ENCODE measurements around the gene MISP3.

Gene MISP3

DNA sequence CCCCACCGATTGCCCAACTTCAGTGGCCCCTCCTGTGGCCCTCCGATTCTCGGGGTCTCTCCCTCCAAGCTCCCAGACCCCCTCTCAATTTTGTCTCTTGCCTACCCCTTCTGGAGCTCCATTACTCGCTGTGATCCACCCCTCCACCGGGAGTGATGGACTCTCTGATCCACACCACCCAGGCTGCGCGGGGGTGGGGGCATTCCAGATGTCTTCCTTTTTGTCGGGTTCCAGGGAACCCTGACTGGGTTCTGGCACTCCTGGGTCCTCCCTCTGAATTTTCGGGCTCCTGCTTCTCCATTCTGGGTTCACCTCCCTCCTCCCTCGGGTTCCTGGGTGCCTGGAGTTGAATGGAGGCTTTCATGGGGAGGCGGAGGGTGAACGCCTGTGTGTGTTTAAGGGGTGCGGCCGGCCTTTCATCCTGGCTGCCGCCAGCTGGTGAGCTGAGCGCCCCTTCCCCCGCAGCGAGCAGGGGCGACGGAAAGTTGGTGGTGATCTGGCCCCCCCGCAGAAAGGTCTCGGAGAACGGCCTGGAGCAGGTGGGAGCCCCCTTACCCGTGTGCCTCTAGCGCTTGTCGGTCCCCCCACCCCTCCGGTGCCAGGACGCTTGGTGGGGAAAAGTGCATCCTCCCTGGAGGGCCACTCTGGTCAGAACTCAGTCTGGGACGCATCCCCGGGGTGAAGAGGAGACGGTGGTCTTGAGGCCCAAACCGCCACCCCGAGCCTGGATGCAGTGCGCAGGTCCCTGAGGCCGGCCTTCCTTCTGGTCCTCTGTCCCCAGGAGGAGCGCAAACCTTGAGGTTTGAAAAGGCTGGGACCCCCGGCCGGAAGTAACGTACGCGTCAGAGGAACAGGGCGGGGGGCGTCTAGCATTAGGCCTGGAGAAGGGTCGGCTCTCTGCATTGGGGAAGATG lies 1.6 kb downstream of the MISP3 start:
- 0 out of 2 replicates have a peak, but pooled peaks have one; percentile 22 for TF ChIP-seq NFIC (IDR thresholded peaks at IDR 0.05)
- TF ChIP-seq TCF12 (IDR thresholded peaks at IDR 0.05; ENCODE audit: low read depth), result no peak
- no peak for TF ChIP-seq TAF1 (IDR thresholded peaks at IDR 0.05; ENCODE audit: low read depth)
- TF ChIP-seq RAD21 (IDR thresholded peaks at IDR 0.05; ENCODE audit: low read depth), result no peak

DNA sequence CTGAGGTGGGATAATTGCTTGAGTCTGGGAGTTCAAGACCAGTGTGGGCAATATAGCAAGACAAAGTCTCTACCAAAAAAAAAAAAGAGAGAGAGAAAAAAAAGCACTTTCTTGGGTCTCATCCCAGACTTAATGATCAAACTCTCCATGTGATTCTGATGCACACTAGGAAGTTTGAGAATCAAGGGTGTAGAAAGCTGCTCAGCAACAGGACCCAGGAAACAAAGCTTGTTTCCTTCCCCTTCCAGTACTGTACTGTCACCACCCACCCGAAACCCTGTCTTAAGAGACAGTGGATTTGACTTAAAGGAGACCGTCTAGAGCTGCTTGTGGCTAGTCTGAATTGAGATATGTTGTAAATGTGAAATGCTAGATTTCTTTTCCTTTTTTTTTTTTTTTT lies 5.8 kb downstream of the MISP3 start:
- TF ChIP-seq RAD21 (IDR thresholded peaks at IDR 0.05; ENCODE audit: low read depth) (no peak), EGR1 (IDR thresholded peaks at IDR 0.05) (no peak), TEAD4 (IDR thresholded peaks at IDR 0.05) (no peak), CREB1 (IDR thresholded peaks at IDR 0.05; ENCODE audit: low read depth) (no peak), TCF12 (IDR thresholded peaks at IDR 0.05; ENCODE audit: low read depth) (no peak), YY1 (IDR thresholded peaks at IDR 0.05; ENCODE audit: low read depth) (no peak), TAF1 (IDR thresholded peaks at IDR 0.05; ENCODE audit: low read depth) (no peak), EP300 (IDR thresholded peaks at IDR 0.05; ENCODE audit: borderline replicate concordance) (no peak), NFIC (IDR thresholded peaks at IDR 0.05) (no peak)
- TF ChIP-seq, protein P1, sequence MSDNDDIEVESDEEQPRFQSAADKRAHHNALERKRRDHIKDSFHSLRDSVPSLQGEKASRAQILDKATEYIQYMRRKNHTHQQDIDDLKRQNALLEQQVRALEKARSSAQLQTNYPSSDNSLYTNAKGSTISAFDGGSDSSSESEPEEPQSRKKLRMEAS (IDR thresholded peaks at IDR 0.05), result no peak
- TF ChIP-seq, protein P2, sequence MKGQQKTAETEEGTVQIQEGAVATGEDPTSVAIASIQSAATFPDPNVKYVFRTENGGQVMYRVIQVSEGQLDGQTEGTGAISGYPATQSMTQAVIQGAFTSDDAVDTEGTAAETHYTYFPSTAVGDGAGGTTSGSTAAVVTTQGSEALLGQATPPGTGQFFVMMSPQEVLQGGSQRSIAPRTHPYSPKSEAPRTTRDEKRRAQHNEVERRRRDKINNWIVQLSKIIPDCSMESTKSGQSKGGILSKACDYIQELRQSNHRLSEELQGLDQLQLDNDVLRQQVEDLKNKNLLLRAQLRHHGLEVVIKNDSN (IDR thresholded peaks at IDR 0.05), result no peak
- TF ChIP-seq, protein P3, sequence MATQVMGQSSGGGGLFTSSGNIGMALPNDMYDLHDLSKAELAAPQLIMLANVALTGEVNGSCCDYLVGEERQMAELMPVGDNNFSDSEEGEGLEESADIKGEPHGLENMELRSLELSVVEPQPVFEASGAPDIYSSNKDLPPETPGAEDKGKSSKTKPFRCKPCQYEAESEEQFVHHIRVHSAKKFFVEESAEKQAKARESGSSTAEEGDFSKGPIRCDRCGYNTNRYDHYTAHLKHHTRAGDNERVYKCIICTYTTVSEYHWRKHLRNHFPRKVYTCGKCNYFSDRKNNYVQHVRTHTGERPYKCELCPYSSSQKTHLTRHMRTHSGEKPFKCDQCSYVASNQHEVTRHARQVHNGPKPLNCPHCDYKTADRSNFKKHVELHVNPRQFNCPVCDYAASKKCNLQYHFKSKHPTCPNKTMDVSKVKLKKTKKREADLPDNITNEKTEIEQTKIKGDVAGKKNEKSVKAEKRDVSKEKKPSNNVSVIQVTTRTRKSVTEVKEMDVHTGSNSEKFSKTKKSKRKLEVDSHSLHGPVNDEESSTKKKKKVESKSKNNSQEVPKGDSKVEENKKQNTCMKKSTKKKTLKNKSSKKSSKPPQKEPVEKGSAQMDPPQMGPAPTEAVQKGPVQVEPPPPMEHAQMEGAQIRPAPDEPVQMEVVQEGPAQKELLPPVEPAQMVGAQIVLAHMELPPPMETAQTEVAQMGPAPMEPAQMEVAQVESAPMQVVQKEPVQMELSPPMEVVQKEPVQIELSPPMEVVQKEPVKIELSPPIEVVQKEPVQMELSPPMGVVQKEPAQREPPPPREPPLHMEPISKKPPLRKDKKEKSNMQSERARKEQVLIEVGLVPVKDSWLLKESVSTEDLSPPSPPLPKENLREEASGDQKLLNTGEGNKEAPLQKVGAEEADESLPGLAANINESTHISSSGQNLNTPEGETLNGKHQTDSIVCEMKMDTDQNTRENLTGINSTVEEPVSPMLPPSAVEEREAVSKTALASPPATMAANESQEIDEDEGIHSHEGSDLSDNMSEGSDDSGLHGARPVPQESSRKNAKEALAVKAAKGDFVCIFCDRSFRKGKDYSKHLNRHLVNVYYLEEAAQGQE (IDR thresholded peaks at IDR 0.05; ENCODE audit: low read depth), result no peak

DNA sequence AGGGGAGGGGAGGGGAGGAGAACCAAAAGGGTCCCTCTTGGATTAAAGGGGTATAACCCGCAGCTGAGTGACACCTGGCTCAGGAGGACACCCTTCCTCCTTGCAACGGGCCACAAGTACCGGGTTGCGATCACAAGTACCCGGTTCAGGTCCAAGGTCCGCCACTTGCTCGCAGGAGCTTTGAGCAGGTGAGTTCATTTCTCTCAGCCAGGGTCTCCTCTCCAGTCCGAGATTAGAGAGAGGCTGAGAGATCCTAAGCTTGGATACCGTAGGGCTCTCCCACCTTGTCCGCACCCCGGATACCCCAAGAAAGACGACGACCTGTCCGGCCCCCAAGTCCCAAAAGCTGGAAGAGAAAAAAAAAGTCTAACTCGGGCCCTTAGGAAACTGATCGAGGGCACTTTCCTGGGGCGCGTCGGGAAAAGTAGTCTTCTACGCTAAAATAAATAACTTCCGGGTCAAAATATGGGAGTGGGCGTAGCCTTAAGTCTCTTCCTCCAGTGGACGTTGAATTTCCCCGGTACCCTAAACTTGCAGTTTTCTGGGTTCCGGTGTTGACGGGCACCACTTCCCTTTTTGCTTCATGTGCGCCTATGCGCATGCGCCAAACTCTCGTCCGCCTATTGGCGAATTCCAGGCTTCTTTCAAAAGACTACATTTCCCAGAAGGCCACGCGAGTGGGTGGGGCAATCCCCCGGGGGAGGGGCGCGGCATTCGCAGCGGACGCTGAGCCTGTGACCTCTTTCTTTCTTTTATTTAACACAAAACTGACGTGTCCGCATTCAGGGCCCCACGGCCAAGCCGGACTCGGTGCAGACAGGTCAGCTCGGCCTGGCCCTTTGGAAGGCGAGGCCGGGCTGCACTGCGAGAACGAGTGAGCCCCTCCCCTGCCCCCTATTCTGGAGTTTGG lies 8.6 kb downstream of the MISP3 start:
- TF ChIP-seq YY1 (IDR thresholded peaks at IDR 0.05; ENCODE audit: low read depth) (peak; percentile 48; the same call in 1 of the 2 replicates), EGR1 (IDR thresholded peaks at IDR 0.05) (peak; percentile 43; the same call in 1 of the 2 replicates), TCF12 (IDR thresholded peaks at IDR 0.05; ENCODE audit: low read depth) (peak; percentile 62), NFIC (IDR thresholded peaks at IDR 0.05) (no peak), ZBTB7A (IDR thresholded peaks at IDR 0.05; ENCODE audit: low read depth) (no peak), FOXM1 (IDR thresholded peaks at IDR 0.05; ENCODE audit: borderline replicate concordance, low read depth) (peak; percentile 55; the same call in 1 of the 2 replicates), CREB1 (IDR thresholded peaks at IDR 0.05; ENCODE audit: low read depth) (peak; percentile 44; the same call in 1 of the 2 replicates), RAD21 (IDR thresholded peaks at IDR 0.05; ENCODE audit: low read depth) (no peak), CEBPB (IDR thresholded peaks at IDR 0.05) (0 out of 2 replicates have a peak, but pooled peaks have one; percentile 15), EP300 (IDR thresholded peaks at IDR 0.05; ENCODE audit: borderline replicate concordance) (no peak; the same call in 1 of the 2 replicates), TAF1 (IDR thresholded peaks at IDR 0.05; ENCODE audit: low read depth) (peak; percentile 75), TEAD4 (IDR thresholded peaks at IDR 0.05) (peak; percentile 65)
- TF ChIP-seq, protein P3 (IDR thresholded peaks at IDR 0.05; ENCODE audit: low read depth), result no peak
- TF ChIP-seq, protein P1 (IDR thresholded peaks at IDR 0.05), result 0 out of 2 replicates have a peak, but pooled peaks have one; percentile 42
- TF ChIP-seq, protein P2 (IDR thresholded peaks at IDR 0.05), result peak; percentile 43

DNA sequence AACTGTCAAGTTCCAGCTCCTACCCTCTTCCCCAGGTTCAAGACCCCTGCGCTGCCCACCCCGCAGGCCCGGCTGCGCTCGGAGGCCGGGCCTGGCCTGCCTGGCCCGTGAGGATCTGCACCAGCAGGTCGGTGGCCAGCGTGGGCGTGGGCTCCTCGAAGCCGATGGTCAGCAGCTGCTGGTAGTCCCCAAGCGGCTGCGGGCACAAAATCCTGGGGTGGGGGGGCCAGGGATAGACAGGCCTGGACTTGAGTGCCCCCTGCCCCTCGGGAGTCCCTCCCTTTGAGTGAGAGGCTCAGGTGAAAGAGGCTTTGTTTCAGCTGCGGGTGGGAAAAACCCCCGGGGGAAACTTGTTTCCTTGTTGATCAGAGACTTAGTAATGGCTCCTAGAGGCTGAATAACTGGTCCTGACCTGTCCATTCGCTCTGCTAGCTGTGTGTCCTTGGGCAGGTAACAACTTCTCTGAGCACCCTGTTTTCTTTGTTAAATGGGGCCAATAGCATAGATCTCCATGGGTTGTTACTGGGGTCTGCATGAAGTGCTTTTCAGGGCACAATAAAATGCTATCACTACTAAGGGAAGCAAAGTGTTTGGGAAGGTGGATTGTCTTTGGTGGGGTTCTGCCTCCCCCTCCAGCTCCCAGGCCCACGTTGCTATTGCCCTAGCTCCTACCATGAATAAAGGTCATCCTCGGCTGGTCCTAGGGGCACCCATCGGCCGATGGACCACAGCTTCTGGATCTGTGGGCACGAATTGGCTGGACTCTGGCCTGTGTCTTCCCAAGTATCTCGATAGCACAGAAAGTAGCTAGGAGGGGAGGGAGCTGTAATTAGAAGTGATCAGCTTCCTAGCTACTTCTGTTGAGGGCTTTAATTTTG lies 9.4 kb downstream of the MISP3 start:
- TF ChIP-seq CEBPB (IDR thresholded peaks at IDR 0.05) (no peak), RAD21 (IDR thresholded peaks at IDR 0.05; ENCODE audit: low read depth) (no peak), NFIC (IDR thresholded peaks at IDR 0.05) (no peak), EGR1 (IDR thresholded peaks at IDR 0.05) (peak; percentile 51; the same call in 1 of the 2 replicates), ZBTB7A (IDR thresholded peaks at IDR 0.05; ENCODE audit: low read depth) (peak; percentile 77), TCF12 (IDR thresholded peaks at IDR 0.05; ENCODE audit: low read depth) (no peak), FOXM1 (IDR thresholded peaks at IDR 0.05; ENCODE audit: borderline replicate concordance, low read depth) (no peak), YY1 (IDR thresholded peaks at IDR 0.05; ENCODE audit: low read depth) (no peak), EP300 (IDR thresholded peaks at IDR 0.05; ENCODE audit: borderline replicate concordance) (no peak)
